GM18498 (cell line): ENCODE measurements around the gene NTHL1.

ENCODE experiments used
- ATAC-seq: cut with Tn5 transposase; IDR thresholded peaks from one replicate; pipeline ENCODE4 v1.9.1; 2021; ENCODE audit warnings: mild to moderate bottlenecking, moderate library complexity; ENCODE audit not compliant: unreplicated experiment

Gene NTHL1

DNA sequence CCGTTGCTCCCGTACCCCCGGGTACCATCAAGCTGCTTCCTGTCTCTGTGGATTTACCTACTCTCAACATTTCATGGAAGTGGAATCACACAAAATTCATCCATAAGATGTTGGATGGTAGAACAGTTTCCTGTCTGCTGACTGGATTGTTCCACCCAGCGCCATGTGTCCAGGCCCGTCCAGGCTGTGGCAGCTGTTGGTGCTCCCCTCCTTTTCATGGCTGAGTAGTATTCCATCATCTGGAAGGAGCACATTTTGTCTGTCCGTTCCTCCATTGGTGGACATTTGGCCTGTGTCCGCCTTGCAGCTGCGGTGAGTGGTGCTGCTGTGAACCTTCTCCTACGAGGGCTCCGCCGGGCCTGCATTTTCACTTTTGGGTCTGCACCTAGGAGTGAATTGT lies 18.5 kb upstream of the NTHL1 start:
- ATAC-seq = no peak

DNA sequence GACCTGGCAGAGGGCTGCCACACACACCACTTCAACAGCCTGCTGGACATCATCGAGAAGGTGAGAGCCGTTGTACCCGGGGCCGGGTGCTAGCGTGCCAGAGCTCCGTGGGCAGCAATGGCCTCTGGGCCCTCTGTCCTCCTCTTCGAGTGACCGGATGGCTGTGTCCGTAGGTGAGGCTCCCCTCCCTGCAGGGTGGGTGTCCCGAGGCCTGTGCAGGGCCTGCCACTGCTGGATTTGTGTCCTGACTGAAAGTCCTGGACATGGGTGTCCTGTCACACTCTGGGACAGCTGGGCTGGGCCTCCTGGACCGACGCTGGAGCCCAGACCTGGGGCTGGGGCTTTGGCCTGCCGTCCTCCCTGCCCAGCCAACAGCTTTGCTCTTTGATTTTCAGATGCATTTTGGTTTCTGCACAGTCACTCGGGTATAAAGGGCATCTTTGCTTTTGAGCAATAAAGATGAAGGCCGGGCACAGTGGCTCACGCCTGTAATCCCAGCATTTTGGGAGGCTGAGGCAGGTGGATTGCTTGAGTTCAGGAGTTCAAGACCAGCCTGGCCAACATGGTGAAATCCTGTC lies 16.8 kb upstream of the NTHL1 start:
- ATAC-seq = no peak

DNA sequence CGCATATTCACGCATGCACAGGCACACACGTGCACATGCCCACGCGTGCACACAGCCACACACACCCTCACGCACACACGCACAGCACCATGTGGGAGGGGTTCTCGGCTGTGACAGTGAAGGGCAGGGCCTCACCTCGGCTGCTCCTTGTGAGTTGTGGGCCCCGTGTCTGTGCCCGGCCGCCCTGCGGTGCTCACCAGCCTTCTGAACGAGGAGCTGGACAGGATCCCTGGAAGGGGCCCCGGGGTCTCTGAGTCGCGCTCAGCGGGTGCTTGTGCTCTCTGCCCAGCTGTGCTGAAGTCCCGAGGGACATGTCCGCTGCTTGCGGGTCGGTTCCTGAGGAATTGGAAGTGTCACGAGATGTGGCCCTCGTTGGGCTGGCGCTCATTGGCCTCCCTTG lies 16.2 kb upstream of the NTHL1 start:
- ATAC-seq = no peak

DNA sequence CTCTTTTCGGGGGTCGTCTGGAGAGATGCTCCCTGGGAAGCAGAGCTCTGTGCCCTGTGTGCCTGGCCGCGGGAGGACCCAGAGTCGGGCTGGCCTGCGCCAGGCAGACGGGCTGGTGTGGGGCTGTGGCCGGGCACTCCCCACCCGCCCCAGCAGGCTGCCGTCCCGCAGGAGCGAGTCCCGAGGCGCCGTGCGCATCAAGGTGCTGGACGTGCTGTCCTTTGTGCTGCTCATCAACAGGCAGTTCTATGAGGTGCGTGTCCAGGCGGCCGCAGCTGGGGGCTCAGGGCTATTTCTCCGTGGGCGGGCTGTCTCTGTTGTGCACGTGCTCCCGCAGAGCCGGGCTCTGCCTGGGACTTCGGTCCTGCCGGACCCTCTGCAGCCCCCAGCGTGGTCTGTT lies 15.2 kb upstream of the NTHL1 start:
- no peak for ATAC-seq

DNA sequence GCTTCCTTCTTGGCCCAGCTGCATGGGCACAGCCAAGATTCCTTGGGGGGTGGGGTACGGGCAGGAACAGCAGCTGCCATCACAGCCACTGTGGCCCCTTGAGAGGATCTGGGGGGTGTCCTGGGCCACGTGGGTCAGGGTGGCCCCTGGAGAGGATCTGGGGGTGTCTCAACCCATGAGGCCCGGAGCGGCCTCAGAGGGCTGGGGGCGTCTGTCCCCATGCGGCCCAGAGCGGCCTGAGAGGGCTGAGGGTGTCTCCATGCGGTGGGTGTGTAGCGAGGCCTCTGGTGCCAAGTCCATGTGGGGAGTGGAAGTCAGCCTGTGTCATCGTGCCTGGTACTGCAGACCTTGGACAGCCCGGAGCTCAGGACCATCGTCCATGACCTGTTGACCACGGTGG lies 13.9 kb upstream of the NTHL1 start:
- no peak for ATAC-seq

DNA sequence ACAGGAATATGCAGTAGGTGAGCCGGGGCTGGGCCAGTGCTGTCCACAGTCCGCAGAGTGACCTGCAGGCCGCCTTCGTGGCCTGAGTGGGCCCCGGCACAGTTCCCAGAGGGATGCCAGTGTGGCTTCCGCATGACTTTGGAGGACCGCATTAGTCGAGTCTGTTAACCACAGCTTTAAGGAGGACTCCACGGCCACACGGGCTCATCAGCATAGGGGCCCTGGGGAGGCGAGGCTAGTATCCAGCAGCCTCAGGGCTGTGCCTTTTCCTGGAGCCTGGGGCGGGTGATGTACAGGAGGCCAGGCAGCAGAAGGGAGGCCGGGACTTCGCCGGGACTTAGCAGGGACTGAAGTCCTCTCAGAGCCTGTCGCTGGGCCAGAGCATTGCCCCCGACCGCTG lies 13.4 kb upstream of the NTHL1 start:
- no peak for ATAC-seq

DNA sequence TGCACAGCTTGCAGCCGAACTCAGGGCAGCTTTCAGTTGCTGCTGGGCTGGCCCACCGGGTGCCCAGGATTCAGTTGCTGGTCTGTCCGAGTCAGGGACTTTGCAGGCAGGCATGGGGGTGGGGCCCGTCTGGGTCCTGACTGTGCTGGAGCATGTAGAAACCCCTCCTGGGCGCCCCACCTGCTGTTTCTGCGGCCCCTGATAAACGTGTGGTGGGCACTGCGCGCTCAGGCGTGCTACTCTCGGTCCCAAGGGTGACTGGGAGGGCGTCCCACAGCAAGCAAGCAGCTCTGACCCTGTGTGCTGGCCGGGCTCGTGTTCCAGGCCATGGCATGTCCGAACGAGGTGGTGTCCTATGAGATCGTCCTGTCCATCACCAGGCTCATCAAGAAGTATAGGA lies 12.7 kb upstream of the NTHL1 start:
- no peak for ATAC-seq

DNA sequence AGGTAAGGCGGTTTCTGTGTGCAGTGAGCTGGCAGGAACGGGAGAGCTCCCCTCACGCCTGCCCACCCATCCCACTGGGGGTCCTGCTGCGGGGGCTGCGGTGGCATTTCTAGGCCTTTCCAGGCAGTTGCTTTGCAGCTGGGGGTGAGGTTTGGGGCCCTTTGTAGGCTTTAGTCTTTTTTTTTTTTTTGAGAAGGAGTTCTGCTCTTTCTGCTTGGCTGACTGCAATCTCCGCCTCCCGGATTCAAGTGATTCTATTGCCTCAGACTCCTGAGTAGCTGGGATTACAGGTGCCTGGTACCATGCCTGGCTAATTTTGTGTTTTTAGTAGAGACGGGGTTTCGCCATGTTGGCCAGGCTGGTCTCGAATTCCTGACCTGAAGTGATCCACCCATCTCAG lies 11.2 kb upstream of the NTHL1 start:
- no peak for ATAC-seq

DNA sequence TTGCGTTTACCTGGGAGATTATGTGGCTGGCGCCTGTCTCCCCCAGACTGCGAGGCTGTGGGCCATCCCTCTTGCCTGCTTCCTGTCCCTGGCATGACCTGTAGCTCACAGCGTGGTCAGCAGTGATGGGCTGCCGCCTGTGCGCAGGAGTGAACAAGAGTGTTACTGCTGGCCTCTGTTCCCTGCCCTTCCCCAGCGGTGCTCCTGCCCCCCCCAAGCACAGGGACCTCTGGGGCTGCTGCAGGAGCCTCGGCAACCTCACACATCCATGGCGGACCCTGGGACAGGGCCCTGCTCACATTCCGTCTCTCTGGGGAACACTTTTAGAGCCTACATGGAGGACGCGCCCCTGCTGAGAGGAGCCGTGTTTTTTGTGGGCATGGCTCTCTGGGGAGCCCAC lies 10.8 kb upstream of the NTHL1 start:
- ATAC-seq = no peak

DNA sequence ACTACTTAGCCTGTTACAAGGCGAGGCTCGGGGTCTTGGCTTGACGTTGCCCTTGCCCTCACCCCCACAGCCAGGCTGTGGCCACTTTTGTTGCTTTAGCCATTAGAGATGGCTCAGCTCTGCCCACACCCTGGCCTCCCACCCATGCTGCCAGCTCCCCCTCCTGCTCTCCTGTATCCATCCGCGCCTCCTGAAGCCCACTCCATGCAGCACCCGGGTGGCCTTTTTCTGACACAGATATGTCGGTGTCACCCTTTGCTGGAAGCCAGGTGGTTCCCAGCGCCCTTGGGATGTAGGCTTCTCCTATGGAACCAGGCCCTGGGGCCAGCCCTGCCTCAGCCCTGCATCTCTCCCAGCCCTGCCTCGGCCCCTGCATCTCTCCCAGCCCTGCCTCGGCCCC lies 9.8 kb upstream of the NTHL1 start:
- no peak for ATAC-seq

DNA sequence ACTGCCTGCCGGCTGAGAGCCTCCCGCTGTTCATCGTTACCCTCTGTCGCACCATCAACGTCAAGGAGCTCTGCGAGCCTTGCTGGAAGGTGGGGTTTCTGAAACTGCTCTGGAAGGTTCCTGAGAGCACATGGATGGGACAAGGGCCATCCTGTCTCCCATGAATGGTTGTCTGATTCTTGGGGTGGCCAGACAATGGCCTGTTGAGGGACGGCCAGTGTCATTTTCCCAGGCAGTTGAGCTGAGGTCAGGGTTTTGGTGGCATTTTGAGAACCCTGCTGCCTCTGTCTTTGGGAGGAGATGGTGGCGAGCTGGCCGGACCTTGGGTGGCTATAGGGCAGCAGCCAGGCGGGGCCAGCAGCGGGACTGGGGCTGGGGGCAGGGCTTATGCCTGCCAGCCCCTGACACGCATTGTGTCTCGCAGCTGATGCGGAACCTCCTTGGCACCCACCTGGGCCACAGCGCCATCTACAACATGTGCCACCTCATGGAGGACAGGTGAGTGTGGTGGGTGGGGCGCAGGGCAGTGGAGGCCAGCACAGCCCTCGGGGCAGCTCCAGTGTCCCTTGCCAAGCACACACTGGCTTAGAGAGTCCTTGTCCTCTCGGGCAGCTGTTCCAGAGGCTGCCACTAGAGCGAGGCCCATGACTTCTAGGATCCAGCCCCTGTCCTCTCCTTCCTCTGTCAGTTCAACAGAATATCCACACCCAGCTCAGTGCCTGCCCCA lies 9.2 kb upstream of the NTHL1 start:
- no peak for ATAC-seq

DNA sequence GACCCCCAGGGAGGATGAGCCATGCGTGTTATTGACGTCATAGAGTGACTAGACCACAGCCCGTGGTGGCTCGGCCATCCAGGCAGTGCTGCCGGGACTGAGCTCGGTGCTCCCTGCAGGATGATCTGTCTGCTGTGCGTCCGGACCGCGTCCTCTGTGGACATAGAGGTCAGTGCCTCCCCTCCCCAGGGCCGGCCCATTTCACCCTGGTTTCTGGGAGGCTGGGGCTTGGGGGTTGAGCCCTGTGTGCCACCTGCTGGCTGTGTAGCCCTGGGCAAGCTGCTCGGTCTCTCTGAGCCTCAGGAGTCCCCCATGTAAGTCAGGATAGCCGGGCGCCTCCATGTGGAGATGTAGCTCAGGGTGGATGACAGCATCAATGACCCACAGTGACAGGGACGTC lies 8.4 kb upstream of the NTHL1 start:
- ATAC-seq = no peak

DNA sequence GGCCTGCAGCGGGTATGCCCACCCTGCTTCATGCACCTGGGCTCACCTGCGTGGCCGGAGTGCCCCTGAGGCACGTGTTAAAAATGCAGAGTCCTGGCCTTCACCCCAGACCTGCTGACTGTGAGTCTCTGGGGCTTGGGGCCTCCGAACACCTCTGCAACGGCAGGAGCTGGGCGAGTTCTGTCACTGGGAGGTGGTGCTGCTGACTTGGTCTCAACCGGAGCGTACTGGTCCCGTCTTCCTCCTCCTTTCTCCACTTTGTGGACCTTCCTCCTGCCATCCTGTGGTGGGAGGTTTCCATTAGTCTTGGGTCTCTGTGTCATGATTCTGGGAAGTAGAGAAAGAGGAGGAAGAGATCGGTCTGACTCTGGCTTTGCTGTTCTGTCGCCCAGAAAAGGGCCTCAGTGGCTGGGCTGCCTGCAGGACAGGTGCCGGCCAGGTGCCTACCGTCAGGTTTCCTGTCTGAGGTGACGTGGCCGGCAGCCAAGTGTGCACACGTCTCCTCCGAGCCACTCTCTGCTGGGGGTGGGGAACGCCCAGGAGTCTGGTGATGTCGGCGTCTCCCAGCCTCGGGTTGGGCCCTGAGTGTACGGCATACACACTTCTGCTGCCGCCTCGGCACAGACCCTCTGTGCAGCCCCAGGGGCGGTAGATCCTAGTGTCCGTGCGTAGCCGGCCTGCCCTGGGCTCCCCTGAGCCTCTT lies 7.1 kb upstream of the NTHL1 start:
- ATAC-seq = no peak

DNA sequence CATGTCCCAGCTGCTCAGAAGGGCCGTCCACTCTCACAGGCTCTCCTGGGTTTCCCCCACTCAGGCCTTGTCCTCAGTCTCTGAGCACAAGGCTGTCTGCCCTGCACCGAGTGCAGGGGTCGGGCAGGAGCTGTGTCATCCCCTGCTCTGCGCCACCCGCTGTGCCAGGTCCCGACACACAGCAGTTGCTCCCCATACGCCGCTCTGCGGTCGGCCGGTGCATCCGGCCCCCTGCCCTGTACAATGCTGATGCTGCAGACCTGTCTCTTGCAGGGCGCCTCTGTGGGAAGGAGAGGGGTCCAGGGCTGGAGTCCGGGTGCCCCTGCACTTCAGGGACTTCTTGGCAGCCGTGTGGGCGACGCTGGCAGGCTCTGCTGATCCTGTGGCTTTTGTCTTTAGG lies 6.3 kb upstream of the NTHL1 start:
- no peak for ATAC-seq

DNA sequence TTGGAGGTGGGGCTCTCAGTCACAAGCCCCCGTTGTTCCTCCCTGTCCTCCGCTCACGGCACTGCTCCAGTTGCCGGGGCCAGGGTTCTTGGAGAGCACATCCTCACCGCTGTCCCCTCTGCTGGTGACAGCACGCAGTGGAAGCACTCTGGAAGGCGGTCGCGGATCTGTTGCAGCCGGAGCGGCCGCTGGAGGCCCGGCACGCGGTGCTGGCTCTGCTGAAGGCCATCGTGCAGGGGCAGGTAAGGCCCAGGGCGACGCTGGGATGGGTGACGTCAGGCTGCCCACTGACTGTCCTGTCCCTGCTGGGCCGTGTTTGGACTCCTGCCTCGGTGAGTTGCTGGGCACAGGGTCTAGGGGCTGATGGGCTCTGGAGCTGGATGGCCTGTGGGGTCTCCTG lies 5.6 kb upstream of the NTHL1 start:
- ATAC-seq = no peak

DNA sequence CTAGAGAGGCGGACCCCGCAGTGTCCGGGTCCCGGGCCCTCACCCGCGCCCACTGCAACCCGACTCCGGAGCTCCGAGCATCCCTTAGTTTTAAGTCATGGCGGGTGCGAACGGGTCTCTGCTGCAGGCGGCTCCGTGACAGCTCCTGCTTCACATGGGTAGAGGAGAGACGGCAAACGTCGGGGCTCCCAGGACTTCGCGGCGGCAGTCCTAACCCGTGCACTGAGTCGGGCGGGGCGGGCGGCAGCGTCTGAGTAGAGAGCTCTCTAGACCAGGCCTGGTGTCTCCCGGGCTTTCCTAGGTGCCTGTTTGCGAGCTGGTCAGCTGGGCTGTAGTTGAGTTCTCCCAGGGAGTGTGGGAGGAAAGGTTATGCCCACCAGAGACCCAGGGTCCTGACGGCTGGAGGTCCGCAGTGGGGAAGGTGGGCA lies 496 bp upstream of the NTHL1 start:
- peak; percentile 6 for ATAC-seq

DNA sequence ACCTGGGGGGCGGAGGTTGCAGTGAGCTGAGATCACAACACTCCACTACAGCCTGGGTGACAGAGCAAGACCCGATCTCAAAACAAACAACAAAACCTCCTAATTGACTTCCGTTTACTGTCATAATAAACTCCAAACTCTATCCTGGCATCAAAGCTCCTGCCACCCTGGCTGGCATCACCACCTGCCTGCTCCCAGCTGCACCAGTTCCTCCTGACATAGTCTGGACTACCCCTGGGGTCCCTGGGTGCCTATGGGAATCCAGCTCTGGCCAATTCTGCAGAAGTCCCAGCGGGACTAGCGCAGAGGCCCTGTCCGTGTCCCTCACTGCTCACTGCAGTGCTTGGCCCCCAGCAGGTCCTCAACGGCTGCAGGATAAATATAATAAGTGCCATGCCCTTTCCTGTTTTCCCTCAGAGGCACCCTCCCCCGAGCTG lies 723 bp downstream of the NTHL1 start:
- no peak for ATAC-seq

DNA sequence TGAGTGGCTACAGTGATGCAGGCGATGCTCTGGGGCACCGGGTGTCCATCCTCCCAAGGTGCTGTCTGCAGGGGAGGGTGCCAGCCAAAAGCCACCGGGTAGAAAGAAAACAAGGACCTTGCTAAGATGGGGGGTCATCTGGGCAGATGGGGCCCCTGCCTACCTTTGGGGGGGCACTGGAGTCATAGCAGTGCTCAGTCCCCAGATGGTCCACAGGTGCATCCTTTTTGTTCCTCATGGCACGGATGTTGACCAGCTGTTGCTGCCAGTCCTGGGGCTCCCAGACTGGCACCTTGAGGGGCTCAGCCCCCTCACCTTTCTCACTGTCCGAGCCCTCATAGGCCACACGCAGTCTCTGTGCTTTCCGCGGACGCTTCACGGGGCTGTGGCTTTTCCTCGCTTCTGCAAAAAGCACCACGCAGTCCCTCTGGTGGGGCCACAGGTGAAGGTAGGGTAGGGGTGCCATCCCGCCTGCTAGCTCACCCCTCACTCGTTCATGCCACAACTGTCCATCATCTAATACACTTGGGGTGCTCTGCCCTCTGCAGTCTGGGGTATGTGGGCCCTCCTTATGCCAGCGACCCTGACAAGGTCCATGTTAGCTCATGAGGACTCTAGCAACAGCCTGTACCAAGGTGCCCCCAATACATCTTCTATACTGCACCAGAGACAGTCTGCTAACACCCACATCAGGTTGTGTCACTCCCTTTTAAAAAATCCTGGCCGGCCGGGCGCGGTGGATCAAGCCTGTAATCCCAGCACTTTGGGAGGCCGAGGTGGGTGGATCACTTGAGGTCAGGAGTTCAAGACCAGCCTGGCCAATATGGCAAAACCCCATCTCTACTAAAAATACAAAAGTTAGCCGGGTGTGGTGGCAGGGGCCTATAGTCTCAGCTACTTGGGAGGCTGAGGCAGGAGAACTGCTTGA lies 1.4 kb downstream of the NTHL1 start:
- no peak for ATAC-seq

DNA sequence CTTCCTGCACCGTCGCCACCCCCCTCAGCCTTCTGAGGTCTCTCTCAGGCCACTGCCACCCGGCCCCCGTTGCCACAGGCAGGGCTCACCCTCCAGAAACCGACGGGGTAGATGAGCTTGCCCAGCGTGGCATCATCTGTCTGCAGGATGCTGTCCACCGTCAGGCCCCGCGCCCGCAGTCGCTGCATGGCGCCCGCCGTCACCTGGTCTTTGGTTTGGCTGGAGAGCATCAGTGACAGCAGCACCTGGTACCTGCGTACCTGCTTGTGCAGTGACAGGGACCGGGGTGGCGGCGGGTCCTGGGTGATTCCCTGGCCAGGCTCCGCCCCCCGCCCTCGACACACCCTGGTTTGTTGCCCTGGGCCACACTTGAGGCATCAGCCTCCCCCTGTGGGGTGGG lies 3.1 kb downstream of the NTHL1 start:
- no peak for ATAC-seq

DNA sequence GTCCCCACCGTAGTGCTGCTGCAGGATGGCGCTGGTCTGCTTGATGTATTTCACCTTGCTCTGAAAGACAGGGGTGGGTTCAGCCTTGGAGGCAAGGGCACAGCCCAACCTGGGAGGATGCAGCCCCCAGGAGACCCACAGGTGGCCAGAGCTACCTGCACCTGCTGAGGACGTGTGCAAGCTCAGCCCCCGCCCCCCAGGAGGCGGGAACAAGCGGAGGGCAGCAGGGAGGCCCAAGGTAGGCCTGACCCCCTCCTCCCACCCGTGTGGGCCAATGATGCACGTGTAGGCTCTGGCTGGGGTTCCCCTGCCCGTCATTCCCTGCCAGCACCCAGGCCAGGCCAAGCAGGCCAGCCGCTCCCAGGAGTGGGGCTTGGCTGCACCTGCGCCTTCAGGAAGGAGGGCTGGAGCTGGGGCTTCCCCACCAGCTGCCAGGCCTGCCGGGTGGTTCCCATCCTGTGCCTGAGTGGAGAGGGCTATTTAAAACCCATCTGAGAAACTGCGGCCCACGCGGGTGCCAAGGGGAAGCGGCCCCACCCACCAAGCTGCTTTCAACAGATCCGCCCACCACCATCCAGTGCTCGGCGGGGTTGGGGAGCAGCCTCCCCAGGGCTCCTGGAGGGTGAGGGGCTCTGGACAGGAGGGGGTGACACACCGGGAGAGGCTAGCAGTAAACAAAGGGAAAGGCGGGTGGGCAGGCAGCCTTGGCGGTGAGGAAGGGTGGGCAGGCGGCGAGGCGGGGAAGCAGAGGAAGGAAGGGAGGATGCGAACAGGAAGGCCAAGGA lies 3.8 kb downstream of the NTHL1 start:
- no peak for ATAC-seq
